Kidney (tissue), 14 donors: ENCODE data around the gene COX8C. TPM values are rescaled to one million over a fixed set of nuclear protein-coding genes. Genes with fewer than 3 reads are reported as not detected.

Experiments used
- DNase-seq, 5 donors: peaks; one replicate each; pipeline ENCODE4 v3.0.0-alpha.2; 2013 to 2020
- FAIRE-seq: peaks from 2 replicates; lab custom pipeline; 2012; peaks lifted over from hg19 to GRCh38; lab: Jason Lieb, UNC
- H3K27ac ChIP-seq, 2 donors: one replicate each; pipeline ENCODE4 v1.7.0; 2013; ENCODE audit warnings: low read depth in 2 of 2, low read length in 2 of 2, inconsistent platforms in 1 of 2
- H3K27me3 ChIP-seq: one replicate; pipeline ENCODE4 v1.7.1; 2013; ENCODE audit warnings: low read length, inconsistent platforms; ENCODE audit not compliant: control insufficient read depth, insufficient read depth
- H3K36me3 ChIP-seq, 3 donors: one replicate each; pipeline versions ENCODE4 v1.7.0 to v1.7.1; 2013; ENCODE audit warnings: low read length in 3 of 3, control low read depth in 1 of 3, inconsistent platforms in 1 of 3; ENCODE audit not compliant: insufficient read depth in 3 of 3, control insufficient read depth in 2 of 3
- H3K4me1 ChIP-seq, 3 donors: one replicate each; pipeline versions ENCODE4 v1.7.0 to v1.7.1; 2013; ENCODE audit warnings: low read length in 3 of 3, inconsistent platforms in 1 of 3, low read depth in 1 of 3; ENCODE audit not compliant: control insufficient read depth in 2 of 3, insufficient read depth in 2 of 3
- H3K4me3 ChIP-seq, 3 donors: one replicate each; pipeline versions ENCODE4 v1.7.0 to v1.8.1; 2013; ENCODE audit warnings: low read length in 3 of 3, control low read depth in 1 of 3, inconsistent platforms in 1 of 3
- H3K9ac ChIP-seq, 3 donors: one replicate each; pipeline versions ENCODE4 v1.7.0 to v1.7.1; 2013; ENCODE audit warnings: low read length in 3 of 3, control low read depth in 1 of 3, inconsistent platforms in 1 of 3
- H3K9me3 ChIP-seq, 3 donors: one replicate each; pipeline versions ENCODE4 v1.7.0 to v1.7.1; 2013; ENCODE audit warnings: low read length in 3 of 3, control low read depth in 1 of 3, inconsistent platforms in 1 of 3; ENCODE audit not compliant: control insufficient read depth in 2 of 3, insufficient read depth in 1 of 3
- CTCF ChIP-seq: IDR thresholded peaks from 3 replicates; pipeline ENCODE4 v1.5.1; 2012; ENCODE audit warnings: mild to moderate bottlenecking, moderate library complexity, borderline replicate concordance; ENCODE audit not compliant: insufficient read depth; ENCODE audit errors: extremely low read depth
- intact Hi-C: fragments of 100-400 bp; cut with DNase I; formaldehyde crosslinking; loops from one replicate; pipeline ENCODE4 v1.11.1; 2022
- polyA plus RNA-seq: library from polyadenylated mRNA; stranded (reverse); fragments of 350-450 nt; fragmentation: Illumina TruSeq; extraction: RNeasy Lipid Tissue Mini Kit (QIAGEN cat#74804); gene quantifications from one replicate; pipeline ENCODE4 v1.2.3, GENCODE V29; 2014; ENCODE audit warnings: low read depth, low replicate concordance; ENCODE audit not compliant: insufficient read depth
- total RNA-seq: library from RNA; stranded (reverse); fragmentation: NEBNext Ultra II Directional; extraction: Animal tissue kit (Norgen Biotek cat#: 25700); gene quantifications from one replicate; pipeline ENCODE4 v1.2.1, GENCODE V29; 2021
- donor health status: control.
- donor health status: control.
- donor health status: control.
- donor health status: control.
- donor health status: control.
- donor health status: DM: yes; HTN: yes; CAD: no.
- donor health status: Normal renal cell carcinoma (clear cell type).

Gene COX8C
- total and polyA plus RNA-seq, 2 donors from 2014 or later = not detected

DNA sequence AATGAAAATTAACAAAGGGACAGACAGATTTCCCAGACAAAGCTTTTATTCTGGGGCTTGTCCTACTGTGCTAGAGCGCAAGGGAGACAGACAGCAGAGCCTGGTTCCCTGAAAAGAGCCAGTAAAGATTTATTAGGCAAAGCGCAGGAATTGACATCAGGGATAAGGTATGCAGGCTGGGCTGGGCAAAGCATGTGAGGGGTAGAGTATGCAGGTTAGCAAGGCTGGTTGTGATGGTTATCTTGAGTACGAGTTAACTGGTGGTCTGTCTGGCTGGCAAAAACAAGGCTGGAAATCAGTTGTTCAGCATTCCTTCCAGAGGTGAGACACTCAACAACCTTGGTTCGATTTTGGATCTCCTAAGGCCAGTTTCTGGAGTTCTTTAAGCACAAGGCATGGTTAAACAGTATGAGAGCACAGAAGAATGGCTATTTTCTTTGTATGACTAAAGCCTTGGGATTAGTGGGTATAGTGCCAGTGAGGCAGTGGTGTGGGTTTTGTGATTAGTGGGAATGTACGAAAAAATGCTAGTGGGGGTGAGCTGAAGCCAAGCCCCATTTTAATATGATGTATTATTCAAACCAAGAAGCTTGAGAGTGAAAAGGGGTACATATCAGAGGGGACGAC is 45.0 kb upstream of the COX8C start:
- H3K4me1 ChIP-seq = peaks cover 0 to 19% (median 6%) of the 10 kb centered on the region in 3 donors
- H3K4me3 ChIP-seq = no peak overlapping the region
- intact Hi-C loops = no loop called here
- peak overlapping the region; percentile 45 to 71 for H3K27ac ChIP-seq
- H3K27me3 ChIP-seq = no peaks in the 10 kb centered on the region
- H3K9ac ChIP-seq = no peak overlapping the region
- FAIRE-seq (no peak), DNase-seq (peak in 4 of 5 donors; percentile 37 to 80 (median 59))
- H3K36me3 ChIP-seq = no peaks in the 10 kb centered on the region
- no peaks in the 10 kb centered on the region for H3K9me3 ChIP-seq
- no peak for TF ChIP-seq CTCF

- H3K27ac ChIP-seq = no peak overlapping the region
- DNase-seq = no peak
- intact Hi-C loops = no loop called here
- H3K4me3 ChIP-seq = no peak overlapping the region
- TF ChIP-seq CTCF = no peak
- no peaks in the 10 kb centered on the region for H3K36me3 ChIP-seq
- no peaks in the 10 kb centered on the region for H3K9me3 ChIP-seq
- no peak overlapping the region for H3K9ac ChIP-seq
- no peak for FAIRE-seq
- H3K27me3 ChIP-seq = no peaks in the 10 kb centered on the region
- H3K4me1 ChIP-seq = peaks cover 0 to 19% (median 6%) of the 10 kb centered on the region in 3 donors
Measured at GRCh38 chr14:93302688-93303581, 44.0 kb upstream of the COX8C start.

GRCh38 chr14:93303659-93304058 is 43.3 kb upstream of the COX8C start:
- intact Hi-C loops = no loop called here
- Histone ChIP-seq H3K9me3 (no peaks in the 10 kb centered on the region), H3K27ac (no peak overlapping the region), H3K36me3 (no peaks in the 10 kb centered on the region), H3K27me3 (no peaks in the 10 kb centered on the region), H3K9ac (no peak overlapping the region), H3K4me3 (no peak overlapping the region), H3K4me1 (peaks cover 0 to 19% (median 6%) of the 10 kb centered on the region in 3 donors)
- no peak for TF ChIP-seq CTCF
- FAIRE-seq (no peak), DNase-seq (no peak)
